Measurements from ENCODE around the gene SAMHD1. TPM values are rescaled to one million over a fixed set of nuclear protein-coding genes. Genes with fewer than 3 reads are reported as not detected.

The SAMHD1 gene
- total and polyA plus RNA-seq, 2 of the 13 experiments (the other 11 are each of a cell fraction or from before 2014, with no cell fraction given), result 16.9 to 43.5 TPM

GRCh38 chr20:36886859-36887751, 64.4 kb downstream of the SAMHD1 start (continued):
- TF ChIP-seq, protein P1, sequence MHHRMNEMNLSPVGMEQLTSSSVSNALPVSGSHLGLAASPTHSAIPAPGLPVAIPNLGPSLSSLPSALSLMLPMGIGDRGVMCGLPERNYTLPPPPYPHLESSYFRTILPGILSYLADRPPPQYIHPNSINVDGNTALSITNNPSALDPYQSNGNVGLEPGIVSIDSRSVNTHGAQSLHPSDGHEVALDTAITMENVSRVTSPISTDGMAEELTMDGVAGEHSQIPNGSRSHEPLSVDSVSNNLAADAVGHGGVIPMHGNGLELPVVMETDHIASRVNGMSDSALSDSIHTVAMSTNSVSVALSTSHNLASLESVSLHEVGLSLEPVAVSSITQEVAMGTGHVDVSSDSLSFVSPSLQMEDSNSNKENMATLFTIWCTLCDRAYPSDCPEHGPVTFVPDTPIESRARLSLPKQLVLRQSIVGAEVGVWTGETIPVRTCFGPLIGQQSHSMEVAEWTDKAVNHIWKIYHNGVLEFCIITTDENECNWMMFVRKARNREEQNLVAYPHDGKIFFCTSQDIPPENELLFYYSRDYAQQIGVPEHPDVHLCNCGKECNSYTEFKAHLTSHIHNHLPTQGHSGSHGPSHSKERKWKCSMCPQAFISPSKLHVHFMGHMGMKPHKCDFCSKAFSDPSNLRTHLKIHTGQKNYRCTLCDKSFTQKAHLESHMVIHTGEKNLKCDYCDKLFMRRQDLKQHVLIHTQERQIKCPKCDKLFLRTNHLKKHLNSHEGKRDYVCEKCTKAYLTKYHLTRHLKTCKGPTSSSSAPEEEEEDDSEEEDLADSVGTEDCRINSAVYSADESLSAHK (CRISPR knock-in tag; IDR thresholded peaks at IDR 0.05; ENCODE audit: borderline replicate concordance), result no peak
- TF ChIP-seq CENPBD1 (CRISPR knock-in tag; IDR thresholded peaks at IDR 0.05; ENCODE audit: borderline replicate concordance, low read depth), result no peak
- no peak for TF ChIP-seq REL (CRISPR knock-in tag; conservative IDR thresholded peaks at IDR 0.05)
- no peak for TF ChIP-seq ZNF281 (CRISPR knock-in tag; IDR thresholded peaks at IDR 0.05; ENCODE audit: borderline replicate concordance)
- TF ChIP-seq DR1 (CRISPR knock-in tag; IDR thresholded peaks at IDR 0.05), result no peak
- TF ChIP-seq ZFP36L1 (CRISPR knock-in tag; IDR thresholded peaks at IDR 0.05), result no peak
- TF ChIP-seq KLF6 (CRISPR knock-in tag; IDR thresholded peaks at IDR 0.05), result no peak
- TF ChIP-seq SOX5 (CRISPR knock-in tag; IDR thresholded peaks at IDR 0.05; ENCODE audit: borderline replicate concordance), result no peak
- TF ChIP-seq ZNF264 (CRISPR knock-in tag; IDR thresholded peaks at IDR 0.05), result no peak
- TF ChIP-seq TOPORS (CRISPR knock-in tag; IDR thresholded peaks at IDR 0.05), result no peak
- no peak for TF ChIP-seq ZNF121 (CRISPR knock-in tag; IDR thresholded peaks at IDR 0.05)
- no peak for TF ChIP-seq CREB1 (IDR thresholded peaks at IDR 0.05)
- TF ChIP-seq CREB1 (CRISPR knock-in tag; IDR thresholded peaks at IDR 0.05), result no peak
- no peak for TF ChIP-seq KDM1A (CRISPR knock-in tag; IDR thresholded peaks at IDR 0.05)
- no peak for TF ChIP-seq ZKSCAN5 (CRISPR knock-in tag; IDR thresholded peaks at IDR 0.05)
- 0 out of 2 replicates have a peak, but pooled peaks have one; percentile 24 for TF ChIP-seq AHR (CRISPR knock-in tag; IDR thresholded peaks at IDR 0.05)
- TF ChIP-seq, protein P2, sequence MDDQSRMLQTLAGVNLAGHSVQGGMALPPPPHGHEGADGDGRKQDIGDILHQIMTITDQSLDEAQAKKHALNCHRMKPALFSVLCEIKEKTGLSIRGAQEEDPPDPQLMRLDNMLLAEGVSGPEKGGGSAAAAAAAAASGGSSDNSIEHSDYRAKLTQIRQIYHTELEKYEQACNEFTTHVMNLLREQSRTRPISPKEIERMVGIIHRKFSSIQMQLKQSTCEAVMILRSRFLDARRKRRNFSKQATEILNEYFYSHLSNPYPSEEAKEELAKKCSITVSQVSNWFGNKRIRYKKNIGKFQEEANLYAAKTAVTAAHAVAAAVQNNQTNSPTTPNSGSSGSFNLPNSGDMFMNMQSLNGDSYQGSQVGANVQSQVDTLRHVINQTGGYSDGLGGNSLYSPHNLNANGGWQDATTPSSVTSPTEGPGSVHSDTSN (CRISPR knock-in tag; IDR thresholded peaks at IDR 0.05; ENCODE audit: borderline replicate concordance), result no peak
- TF ChIP-seq RBM22 (optimal IDR thresholded peaks at IDR 0.05; ENCODE audit: low read length), result no peak
- peak; percentile 48 for TF ChIP-seq MED8 (CRISPR knock-in tag; IDR thresholded peaks at IDR 0.05; ENCODE audit: insufficient replicate concordance)
- TF ChIP-seq HMG20A (CRISPR knock-in tag; IDR thresholded peaks at IDR 0.05; ENCODE audit: borderline replicate concordance), result 0 out of 2 replicates have a peak, but pooled peaks have one; percentile 15
- no peak for TF ChIP-seq RNF219 (CRISPR knock-in tag; IDR thresholded peaks at IDR 0.05)
